ENCODE data around the gene WAPL. TPM values are rescaled to one million over a fixed set of nuclear protein-coding genes. Genes with fewer than 3 reads are reported as not detected.

Gene WAPL
- total and polyA plus RNA-seq, 7 donors = 15.0 to 44.2 (median 33.8) TPM

DNA sequence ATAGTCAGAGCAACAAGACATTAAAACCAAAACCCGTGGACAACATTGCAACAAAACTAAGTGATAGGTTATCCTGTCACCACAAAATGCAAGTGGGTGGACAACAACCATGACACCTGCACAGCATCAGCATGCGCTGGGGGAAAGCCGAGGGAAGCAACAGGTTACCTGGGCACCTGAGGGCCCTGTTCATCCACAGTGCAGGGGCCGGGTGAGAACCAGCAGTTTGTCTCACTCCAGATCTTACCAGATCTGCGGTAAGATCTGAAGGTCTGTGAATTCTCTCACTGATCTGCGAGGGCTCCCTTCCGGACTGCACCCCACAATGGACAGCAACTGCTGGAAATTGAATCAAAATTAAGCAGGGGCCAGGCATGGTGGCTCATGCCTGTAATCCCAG is 124.5 kb downstream of the WAPL start:
- Histone ChIP-seq H3K36me3 (no peaks in the 10 kb centered on the region), H3K27ac (no peak overlapping the region), H3K4me1 (peaks cover 0 to 24% (median 22%) of the 10 kb centered on the region in 4 donors), H3K27me3 (no peaks in the 10 kb centered on the region), H3K4me3 (no peak overlapping the region), H3K9me3 (no peaks in the 10 kb centered on the region)
- no peak for DNase-seq
- TF ChIP-seq POLR2A (IDR thresholded peaks at IDR 0.05) (no peak), POLR2AphosphoS5 (IDR thresholded peaks at IDR 0.05) (no peak), EP300 (IDR thresholded peaks at IDR 0.05) (no peak)
- TF ChIP-seq, protein P1, sequence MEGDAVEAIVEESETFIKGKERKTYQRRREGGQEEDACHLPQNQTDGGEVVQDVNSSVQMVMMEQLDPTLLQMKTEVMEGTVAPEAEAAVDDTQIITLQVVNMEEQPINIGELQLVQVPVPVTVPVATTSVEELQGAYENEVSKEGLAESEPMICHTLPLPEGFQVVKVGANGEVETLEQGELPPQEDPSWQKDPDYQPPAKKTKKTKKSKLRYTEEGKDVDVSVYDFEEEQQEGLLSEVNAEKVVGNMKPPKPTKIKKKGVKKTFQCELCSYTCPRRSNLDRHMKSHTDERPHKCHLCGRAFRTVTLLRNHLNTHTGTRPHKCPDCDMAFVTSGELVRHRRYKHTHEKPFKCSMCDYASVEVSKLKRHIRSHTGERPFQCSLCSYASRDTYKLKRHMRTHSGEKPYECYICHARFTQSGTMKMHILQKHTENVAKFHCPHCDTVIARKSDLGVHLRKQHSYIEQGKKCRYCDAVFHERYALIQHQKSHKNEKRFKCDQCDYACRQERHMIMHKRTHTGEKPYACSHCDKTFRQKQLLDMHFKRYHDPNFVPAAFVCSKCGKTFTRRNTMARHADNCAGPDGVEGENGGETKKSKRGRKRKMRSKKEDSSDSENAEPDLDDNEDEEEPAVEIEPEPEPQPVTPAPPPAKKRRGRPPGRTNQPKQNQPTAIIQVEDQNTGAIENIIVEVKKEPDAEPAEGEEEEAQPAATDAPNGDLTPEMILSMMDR (IDR thresholded peaks at IDR 0.05) = no peak
- 80 to 93% methylated on average over 7 of the region's 7 CpGs for WGBS, 2 donors
- intact Hi-C loops (cut with DNase I) = no loop called here

DNA sequence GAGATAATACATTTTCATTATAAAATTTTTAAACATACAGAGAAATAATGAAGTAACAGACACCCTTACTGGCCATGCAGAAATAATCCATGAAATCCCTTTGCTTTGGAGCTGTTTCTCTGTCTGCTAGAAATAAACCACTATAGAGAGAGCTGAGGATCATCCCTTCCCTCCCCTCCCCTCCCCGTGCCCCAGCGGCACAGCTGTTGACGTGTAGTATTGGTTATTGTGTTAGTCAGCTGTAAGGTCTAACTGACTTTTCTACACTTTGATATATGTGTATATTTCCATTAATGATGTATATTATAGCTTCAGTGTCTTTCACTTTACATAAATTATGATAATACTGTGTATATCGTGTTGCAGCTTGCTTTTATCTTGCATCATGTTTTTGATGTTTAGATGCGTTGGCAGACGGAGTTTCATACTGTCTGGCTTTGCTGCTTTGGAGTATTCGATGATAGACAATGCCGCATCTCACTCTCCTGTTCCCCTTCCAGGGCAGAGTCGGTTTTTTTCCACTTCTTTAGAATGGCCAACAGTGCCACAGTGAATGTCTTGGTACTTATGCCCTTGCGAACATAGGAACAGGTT is 127.6 kb downstream of the WAPL start:
- TF ChIP-seq, protein P1 (IDR thresholded peaks at IDR 0.05) = no peak
- TF ChIP-seq EP300 (IDR thresholded peaks at IDR 0.05) (no peak), POLR2AphosphoS5 (IDR thresholded peaks at IDR 0.05) (no peak), POLR2A (IDR thresholded peaks at IDR 0.05) (no peak)
- H3K27ac ChIP-seq = no peak overlapping the region
- intact Hi-C loops (cut with DNase I) = no loop called here
- peaks cover 0 to 9% (median 9%) of the 10 kb centered on the region in 4 donors for H3K4me1 ChIP-seq
- WGBS, 2 donors = 63 to 65% methylated on average over 10 of the region's 10 CpGs
- H3K4me3 ChIP-seq = no peak overlapping the region
- no peaks in the 10 kb centered on the region for H3K36me3 ChIP-seq
- DNase-seq = no peak
- H3K27me3 ChIP-seq = peaks cover 5 to 11% (median 7%) of the 10 kb centered on the region in 3 donors
- H3K9me3 ChIP-seq = no peaks in the 10 kb centered on the region

DNA sequence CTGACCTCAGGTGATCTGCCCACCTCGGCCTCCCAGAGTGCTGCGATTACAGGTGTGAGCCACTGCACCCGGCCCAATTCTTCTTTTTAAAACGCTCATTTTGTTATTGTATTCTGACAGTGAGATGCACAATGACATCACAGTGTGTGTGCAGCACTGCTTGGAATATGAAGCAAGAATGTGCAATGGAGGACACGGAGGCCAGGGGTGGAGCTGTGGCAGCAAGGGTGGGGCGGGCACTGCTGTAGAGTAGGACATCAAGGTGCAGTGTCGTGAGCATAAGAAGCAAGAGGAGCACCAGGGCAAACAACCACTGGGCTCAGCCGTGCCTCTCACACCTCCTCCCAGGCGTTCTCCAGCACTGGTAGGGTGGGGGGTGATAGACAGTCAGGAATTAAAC is 128.2 kb downstream of the WAPL start:
- H3K4me1 ChIP-seq = peaks cover 0 to 10% (median 9%) of the 10 kb centered on the region in 4 donors
- 49 to 70% methylated on average over 9 of the region's 9 CpGs for WGBS, 2 donors
- no peak overlapping the region for H3K27ac ChIP-seq
- no peak for TF ChIP-seq POLR2A (IDR thresholded peaks at IDR 0.05)
- no peak for TF ChIP-seq EP300 (IDR thresholded peaks at IDR 0.05)
- TF ChIP-seq POLR2AphosphoS5 (IDR thresholded peaks at IDR 0.05) = no peak
- peaks cover 5 to 13% (median 7%) of the 10 kb centered on the region in 3 donors for H3K27me3 ChIP-seq
- no peaks in the 10 kb centered on the region for H3K9me3 ChIP-seq
- no peak for DNase-seq
- no peaks in the 10 kb centered on the region for H3K36me3 ChIP-seq
- intact Hi-C loops (cut with DNase I) = no loop called here
- no peak overlapping the region for H3K4me3 ChIP-seq

DNA sequence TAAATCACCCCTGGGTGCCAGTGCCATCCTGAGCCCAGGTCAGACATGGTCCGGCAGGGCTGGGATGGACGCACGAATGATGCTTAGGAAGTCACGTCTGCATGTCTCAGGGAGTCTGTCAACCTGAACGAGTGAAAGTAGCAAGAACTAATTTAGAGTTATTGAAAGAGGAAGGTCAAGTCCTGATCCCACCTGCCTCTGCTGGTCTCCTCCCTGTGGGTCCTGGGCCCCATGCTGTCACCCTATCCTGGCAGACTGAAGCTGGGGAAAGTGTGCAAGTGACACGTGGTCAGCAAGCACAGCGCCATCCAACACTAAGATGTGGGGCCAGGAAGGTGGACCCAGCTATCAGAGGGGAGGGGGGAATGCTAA is 128.9 kb downstream of the WAPL start:
- Histone ChIP-seq H3K4me3 (no peak overlapping the region), H3K27ac (no peak overlapping the region), H3K4me1 (peaks cover 0 to 10% (median 9%) of the 10 kb centered on the region in 4 donors), H3K9me3 (no peaks in the 10 kb centered on the region), H3K27me3 (peaks cover 10 to 20% (median 10%) of the 10 kb centered on the region in 3 donors), H3K36me3 (no peaks in the 10 kb centered on the region)
- peak; percentile 55 for DNase-seq
- intact Hi-C loops (cut with DNase I) = no loop called here
- WGBS, 2 donors = 82 to 87% methylated on average over 7 of the region's 7 CpGs
- TF ChIP-seq POLR2AphosphoS5 (IDR thresholded peaks at IDR 0.05) (no peak), EP300 (IDR thresholded peaks at IDR 0.05) (no peak), POLR2A (IDR thresholded peaks at IDR 0.05) (no peak)
- TF ChIP-seq, protein P1 (IDR thresholded peaks at IDR 0.05) = no peak

DNA sequence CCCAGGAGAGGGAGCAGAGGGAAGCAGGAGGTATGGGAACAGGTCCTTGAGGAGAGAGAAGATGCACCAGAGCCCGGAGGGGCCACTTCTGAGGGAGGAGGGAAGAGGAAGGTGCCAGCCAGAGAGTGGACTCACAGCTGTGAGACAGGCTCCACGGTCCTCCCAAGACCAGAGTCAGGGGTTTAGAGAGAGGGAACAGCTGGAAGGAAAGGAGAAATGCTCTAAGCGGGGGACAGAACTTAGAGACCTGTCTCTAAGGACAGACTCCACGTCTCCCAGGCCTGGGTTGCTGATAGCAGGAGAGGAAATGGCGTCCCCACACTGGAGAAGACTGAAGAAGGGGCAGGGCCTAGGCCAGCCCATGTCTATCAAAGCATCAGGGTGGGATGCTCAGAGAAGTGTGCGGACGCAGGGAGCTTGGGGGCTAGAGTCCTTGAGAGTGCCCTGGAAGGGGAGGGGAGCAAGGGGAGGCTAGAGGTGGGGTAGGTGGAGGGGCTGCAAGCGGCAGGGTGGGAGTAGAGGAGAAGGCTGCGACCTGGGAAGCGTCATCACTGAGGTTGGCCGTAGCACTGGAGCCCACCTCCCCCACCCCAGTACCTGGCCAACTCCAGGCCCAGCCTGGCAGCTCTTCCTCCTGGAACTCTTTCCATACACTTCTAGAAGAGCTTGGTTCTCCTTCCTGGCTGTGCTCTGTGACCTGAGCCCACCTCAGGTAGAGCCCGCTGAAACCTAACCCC is 129.4 kb downstream of the WAPL start:
- no peak overlapping the region for H3K4me3 ChIP-seq
- TF ChIP-seq POLR2AphosphoS5 (IDR thresholded peaks at IDR 0.05) = no peak
- 80 to 84% methylated on average over 12 of the region's 12 CpGs for WGBS, 2 donors
- H3K4me1 ChIP-seq = peaks cover 0 to 10% (median 9%) of the 10 kb centered on the region in 4 donors
- H3K9me3 ChIP-seq = no peaks in the 10 kb centered on the region
- H3K36me3 ChIP-seq = no peaks in the 10 kb centered on the region
- H3K27me3 ChIP-seq = peaks cover 10 to 25% (median 14%) of the 10 kb centered on the region in 3 donors
- no peak overlapping the region for H3K27ac ChIP-seq
- intact Hi-C loops (cut with DNase I) = no loop called here
- peak; percentile 55 for DNase-seq

Data from sigmoid colon (tissue), 7 donors.